NCI-H1417 treated with DMSO at 0.1 percent for 48 hours (cell line): ENCODE measurements around the gene DENND1C.
"Not testable (repeated sequence)": the region's sequence is repeated elsewhere in the genome, so short reads cannot be mapped to it uniquely, and the experiment has no call there.

Source experiments
- DNase-seq: peaks from one replicate; lab custom pipeline; 2025; lab: John Stamatoyannopoulos, UW

The DENND1C gene

DNA sequence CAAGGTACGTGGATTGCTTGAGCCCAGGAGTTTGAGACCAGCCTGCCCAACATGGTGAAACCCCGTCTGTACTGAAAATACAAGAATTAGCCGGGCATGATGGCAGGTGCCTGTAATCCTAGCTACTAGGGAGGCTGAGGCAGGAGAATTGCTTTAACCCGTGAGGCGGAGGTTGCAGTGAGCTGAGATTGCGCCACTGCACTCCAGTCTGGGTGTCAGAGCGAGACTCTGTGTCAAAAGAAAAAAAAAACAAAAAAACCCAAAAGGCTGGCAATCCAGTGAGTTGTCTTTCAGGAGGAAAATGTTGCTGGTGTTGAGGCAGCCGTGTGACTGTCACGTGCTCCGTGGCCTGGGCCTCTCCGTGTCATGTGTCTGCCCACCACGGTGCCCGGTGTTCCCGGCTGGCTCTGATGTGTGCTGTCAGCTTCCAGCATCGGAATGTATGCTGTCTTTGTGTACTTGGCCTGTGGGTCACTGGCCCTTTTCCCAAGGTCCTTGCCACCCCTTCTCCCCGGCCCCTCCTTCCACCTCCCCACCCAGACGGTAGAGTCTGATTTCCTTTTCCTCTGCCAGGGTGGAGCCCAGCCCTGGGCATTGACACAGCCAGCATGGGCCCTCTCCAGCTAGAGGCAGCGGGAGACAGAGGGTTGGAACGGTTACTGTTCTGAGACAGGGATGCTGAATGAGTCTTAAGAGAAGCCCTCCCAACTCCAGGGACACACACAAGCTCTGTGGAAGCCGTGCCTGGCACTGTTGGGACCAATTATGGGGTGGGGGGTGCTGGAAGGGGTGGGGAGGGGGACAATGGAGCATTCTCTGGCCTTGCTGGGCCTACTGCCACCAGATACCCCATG lies 27.8 kb upstream of the DENND1C start:
- no peak for DNase-seq

DNA sequence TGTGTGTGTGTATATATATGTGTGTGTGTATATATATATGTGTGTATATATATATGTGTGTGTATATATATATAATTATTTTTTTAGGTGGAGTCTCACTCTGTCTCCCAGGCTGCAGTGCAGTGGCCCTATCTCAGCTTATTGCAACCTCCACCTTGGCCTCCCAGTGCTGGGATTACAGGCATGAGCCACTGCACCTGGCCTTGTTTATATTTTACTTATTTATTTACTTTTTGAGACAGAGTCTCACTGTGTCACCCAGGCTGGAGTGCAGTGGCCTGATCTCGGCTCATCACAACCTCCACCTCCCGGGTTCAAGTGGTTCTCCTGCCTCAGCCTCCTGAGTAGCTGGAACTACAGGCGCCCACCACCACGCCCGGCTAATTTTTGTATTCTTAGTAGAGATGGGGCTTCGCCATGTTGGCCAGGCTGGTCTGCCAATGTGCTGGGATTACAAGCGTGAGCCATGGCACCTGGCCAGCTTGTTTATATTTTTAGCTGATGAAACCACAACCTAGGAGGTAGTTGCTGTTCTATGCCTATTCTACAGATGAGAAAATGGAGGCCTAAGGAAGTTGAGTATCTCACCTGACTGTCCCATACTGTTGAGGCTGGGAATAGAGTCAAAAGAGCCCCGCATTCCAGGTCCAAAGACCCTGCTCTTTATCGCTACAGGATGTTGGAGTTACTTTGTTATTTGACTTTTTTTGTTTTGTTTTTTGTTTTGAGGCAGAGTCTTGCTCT lies 26.6 kb upstream of the DENND1C start:
- not testable (repeated sequence) for DNase-seq

DNA sequence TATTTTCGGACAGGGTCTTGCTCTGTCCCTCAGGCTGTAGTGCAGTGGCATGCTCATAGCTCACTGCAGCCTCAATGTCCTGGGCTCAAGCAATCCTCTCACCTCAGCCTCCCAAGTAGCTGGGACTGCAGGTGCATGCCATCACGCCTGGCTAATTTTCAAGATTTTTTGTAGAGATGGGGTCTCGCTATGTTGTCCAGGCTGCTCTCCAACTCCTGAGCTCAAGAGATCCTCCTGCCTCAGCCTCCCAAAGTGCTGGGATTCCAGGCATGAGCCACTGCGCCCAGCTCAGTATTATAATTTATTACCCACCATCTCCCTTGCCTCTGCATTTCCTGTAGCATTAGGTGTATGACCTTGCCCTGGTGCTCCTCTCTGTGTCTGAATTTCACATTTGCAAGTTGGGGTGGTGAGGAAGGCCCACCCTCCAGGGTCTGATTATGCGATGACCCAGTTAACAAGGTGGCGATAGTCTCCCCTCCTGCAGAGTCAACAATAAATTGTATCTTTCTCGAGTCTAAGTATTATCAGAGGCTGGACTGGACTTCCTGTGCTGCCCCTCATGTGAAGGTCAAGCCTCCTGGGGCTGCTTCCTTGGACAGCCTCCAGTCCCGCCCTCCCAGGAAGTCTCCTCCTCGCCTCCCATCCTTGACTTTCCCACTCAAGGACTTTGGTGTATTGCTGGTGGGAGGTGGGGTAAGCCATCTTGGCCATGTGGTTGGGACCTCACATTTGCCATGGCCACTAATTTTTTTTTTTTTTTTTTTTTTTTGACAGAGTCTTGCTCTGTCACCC lies 22.0 kb upstream of the DENND1C start:
- no peak for DNase-seq

DNA sequence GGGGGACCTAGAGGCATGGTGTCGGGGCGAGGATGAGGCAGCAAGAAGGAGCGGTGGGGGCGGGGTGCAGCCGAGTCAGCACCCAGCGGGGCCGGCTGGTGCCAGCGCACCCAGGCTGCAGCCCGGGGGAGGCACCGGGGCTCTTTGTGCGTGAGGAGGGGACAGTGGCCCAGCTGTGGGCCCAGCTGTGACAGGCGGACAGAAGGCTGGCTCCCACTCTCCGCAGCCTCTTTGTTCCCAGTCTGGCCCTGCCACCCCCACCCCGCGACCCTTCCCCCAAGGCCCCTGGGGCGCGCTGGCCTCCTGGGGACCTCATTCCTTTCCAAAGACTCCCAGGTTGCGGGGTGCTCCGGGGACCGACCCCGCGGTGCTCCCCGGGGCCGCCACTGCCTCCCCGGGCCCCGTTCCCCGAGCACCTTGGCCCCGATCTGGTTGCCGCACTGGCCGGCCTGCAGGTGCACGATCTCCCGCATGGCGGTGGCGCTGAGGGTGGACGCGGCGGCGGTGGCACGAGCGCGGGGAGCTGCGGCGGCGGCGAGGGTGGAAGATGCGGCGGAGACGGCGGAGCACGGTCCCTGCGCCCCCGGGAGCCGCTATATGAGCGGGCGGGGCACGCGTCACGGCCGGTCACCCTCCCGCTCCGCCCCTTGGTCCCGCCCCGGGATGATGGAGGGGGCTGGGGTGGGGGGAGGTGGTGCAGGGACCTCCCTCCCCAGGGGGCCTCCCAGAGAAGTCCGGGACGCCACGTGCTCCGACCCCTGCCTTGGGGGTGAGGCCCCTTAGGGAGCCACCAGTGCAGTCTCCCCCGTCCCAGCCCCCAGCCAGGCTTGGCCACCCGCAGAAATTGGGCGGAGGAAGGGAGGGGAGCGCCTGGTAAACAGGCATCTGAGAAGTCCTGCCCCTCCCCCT lies 20.4 kb upstream of the DENND1C start, which contains the start of gene TUBB4A:
TSS of gene TUBB4A (minus strand) at position 570 of the 909 bp plus-strand sequence. CDS start at position 473, 97 bp downstream.
- no peak for DNase-seq

GRCh38 chr19:6500837-6501739 lies 19.5 kb upstream of the DENND1C start:
- no peak for DNase-seq

- no peak for DNase-seq
Observed at GRCh38 chr19:6499052-6499790, 17.6 kb upstream of the DENND1C start.

- DNase-seq = no peak
Observed at GRCh38 chr19:6498294-6499036, 16.9 kb upstream of the DENND1C start.

- no peak for DNase-seq
Observed at GRCh38 chr19:6495947-6496346, 14.4 kb upstream of the DENND1C start.

DNA sequence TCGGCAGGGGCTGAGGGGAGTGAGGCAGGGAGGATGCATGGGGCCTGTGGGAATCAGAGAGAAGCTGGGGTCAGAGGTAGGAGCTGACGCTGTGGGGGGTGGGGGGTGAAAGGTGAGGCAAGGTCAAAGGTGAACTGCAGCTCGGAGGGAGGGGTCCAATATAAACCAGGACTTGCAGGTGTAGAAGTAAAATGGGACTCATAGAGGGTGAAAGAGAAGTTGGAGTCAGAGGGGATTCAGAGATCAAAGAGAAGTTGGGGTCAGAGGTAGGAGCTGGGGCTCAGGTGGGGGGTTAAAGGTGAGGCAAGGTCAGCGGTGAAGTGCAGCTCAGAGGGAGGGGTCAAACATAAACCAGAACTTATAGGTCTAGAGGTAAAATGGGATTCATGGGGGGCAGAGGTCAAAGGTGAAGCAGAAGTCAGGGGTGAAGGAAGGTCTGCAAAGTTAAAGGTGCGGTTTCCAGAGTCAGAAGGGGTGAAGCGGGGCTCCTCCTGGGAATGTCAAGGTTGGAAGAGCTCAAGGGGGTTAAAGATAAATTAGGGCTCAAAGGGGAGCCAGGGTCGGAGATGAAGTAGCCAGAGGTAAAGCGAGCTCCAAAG lies 12.9 kb upstream of the DENND1C start:
- DNase-seq = no peak

- no peak for DNase-seq
Observed at GRCh38 chr19:6491802-6492592, 10.4 kb upstream of the DENND1C start.

DNA sequence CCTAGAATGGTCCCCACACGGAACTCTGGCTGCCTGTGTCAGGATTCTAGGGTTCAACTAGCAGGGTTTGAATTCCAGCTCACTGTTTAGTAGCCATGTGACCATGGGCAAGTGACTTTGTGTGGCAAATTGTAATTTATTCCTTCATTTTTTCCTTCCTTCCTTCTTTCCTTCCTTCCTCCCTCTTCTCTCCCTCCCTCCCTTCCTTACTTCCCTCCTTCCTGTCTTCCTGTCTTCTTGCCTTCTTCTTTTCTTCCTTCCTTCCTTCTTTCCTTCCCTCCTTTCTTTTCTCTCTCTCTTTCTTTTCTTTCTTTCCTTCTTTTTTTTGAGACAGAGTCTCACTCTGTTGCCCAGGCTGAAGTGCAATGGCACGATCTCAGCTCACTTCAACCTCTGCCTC lies 8.5 kb upstream of the DENND1C start:
- DNase-seq = no peak

GRCh38 chr19:6489278-6490061 lies 7.9 kb upstream of the DENND1C start:
- no peak for DNase-seq

DNA sequence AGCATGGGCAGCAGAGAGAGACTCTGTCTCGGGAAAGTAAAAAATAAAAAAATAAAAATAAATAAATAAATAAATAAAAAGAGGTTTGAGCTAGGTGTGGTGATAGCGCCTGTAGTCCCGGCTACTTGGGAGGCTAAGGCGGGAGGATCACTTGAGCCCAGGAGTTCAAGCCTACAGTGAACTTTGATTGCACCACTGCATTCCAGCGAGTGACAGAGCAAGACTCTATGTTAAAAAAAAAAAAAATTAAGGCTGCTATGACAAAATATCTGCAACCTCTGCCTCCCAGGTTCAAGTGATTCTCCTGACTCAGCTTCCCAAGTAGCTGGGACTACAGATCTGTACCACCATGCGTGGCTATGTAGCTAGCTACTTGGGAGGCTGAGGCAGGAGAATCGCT lies 3.2 kb upstream of the DENND1C start:
- DNase-seq = no peak

GRCh38 chr19:6484230-6484629 lies 2.6 kb upstream of the DENND1C start:
- no peak for DNase-seq

DNA sequence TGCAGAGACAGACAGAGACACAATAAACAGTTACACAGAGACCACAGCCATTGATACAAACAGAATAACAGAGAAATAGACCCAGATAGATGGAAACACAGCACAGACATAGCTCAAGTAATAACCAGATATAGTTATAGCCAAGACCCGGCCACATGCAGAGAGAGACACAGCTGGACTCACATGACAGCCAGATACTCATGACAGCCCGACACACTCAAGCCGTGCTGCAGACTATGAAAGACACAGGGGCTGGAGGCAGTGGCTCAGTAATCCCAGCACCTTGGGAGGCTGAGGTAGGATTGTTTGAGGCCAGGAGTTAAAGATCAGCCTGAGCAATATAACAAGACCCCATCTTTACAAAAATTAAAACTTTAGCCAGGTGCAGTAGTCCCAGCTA lies 1.6 kb upstream of the DENND1C start:
- DNase-seq = no peak

DNA sequence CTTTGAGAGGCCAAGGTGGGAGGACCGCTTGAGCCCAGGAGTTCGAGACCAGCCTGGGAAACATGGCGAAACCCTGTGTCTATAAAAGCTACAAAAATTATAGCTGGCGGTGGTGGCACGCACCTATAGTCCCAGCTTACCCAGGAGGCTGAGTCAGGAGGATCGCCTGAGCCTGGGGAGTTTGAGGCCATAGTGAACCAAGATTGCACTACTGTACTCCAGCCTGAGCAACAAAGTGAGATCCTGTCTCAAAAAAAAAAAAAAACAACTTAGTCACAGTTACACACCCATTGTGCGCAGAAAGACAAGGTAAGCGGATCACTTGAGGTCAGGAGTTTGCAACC lies 728 bp upstream of the DENND1C start:
- no peak for DNase-seq

GRCh38 chr19:6480848-6481415 lies 655 bp downstream of the DENND1C start:
- no peak for DNase-seq
